ENCODE results near the gene RTL3.
"Not testable (repeated sequence)": the region's sequence is repeated elsewhere in the genome, so short reads cannot be mapped to it uniquely, and the experiment has no call there.

RTL3 gene, protein sequence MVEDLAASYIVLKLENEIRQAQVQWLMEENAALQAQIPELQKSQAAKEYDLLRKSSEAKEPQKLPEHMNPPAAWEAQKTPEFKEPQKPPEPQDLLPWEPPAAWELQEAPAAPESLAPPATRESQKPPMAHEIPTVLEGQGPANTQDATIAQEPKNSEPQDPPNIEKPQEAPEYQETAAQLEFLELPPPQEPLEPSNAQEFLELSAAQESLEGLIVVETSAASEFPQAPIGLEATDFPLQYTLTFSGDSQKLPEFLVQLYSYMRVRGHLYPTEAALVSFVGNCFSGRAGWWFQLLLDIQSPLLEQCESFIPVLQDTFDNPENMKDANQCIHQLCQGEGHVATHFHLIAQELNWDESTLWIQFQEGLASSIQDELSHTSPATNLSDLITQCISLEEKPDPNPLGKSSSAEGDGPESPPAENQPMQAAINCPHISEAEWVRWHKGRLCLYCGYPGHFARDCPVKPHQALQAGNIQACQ

DNA sequence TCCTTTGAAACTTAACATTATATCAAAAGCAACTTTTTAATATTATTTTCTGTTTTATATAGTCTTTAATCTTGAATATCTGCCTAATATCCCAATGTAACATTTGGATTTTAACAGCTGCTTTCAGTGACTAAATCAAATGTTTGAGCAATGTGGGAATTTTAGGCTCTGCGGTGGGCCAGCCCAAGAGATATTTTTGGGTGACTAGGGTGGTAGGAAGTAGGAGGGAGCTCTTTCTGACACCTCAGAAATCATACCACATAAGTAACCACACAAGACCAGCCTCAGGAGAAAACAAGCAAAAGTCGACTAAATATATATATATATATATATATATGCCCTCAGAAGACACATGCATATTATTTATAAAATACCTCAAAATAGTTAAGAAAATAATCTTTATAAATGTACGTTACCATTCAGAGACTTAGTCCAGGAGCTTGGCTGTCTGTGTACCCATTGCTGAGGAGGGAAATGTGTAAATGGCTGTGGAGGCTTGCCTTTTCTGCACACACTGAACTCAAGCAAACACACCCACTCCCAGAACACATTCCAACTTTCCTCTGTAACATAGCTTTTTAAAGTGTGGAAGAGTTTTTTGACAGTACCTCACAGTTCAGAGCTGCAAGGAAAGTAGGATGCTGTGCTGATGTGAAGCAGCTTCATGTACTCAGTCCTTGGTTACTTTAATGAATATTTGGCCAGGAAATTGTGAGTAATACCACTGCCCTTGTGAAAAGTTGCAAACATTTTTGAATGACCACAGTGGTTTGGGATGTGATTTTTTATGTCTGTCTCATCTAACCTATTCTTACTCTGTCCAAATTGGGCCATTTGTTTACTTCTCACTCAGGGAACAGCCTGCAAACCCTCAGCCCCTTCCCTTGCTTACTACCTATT lies at the start of gene RTL3:
RTL3 (minus strand) TSS at position 484 of the 900 bp plus-strand sequence. CDS start 908 bp downstream, outside the sequence.
- DNase-seq (ENCODE audit: low spot score), result no peak

GRCh38 chrX:78708816-78709215 lies 49.7 kb upstream of the RTL3 start:
- no peak for DNase-seq (ENCODE audit: low spot score)

GRCh38 chrX:78708262-78708661 lies 49.1 kb upstream of the RTL3 start:
- peak; percentile 23 for DNase-seq (ENCODE audit: low spot score)

DNA sequence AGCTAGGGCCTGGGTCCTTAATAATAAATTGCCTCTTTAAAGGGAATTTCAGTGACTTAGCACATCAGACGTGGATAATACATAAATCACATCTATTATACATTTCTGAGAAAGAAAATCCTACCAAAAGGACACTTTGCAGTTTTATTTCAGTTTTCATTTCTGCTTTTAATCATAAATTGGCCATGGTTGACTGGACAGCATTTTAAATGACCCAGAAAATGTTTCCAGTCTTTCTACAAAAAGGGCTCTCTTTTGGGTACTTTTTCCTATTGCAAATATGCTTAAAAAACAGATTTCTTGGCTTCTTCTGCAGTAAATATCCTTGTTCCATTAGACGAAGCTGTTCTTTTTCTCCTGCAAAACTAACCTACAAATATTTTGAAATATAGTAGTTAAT lies 46.9 kb upstream of the RTL3 start:
- no peak for DNase-seq (ENCODE audit: low spot score)

DNA sequence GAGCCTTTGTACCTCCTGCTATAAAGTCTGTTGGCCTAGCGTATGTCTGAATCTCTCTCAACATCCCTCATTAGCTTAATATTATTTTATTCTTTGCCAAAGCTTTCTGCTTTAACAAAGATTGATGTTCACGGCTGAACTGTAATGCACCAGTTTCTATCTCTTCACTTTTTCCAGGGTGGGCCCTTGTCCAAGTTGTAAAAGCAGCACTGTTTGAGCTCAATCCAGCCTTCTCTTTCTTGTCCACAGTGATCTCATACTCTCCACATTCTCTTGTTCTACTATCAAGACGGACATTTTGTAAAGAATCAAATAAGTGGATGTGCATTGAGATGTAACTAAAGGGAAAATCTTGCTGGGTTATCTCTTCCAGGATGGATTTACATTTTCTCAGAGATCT lies 34.4 kb upstream of the RTL3 start:
- DNase-seq (ENCODE audit: low spot score), result no peak

GRCh38 chrX:78693012-78693411 lies 33.9 kb upstream of the RTL3 start:
- no peak for DNase-seq (ENCODE audit: low spot score)

DNA sequence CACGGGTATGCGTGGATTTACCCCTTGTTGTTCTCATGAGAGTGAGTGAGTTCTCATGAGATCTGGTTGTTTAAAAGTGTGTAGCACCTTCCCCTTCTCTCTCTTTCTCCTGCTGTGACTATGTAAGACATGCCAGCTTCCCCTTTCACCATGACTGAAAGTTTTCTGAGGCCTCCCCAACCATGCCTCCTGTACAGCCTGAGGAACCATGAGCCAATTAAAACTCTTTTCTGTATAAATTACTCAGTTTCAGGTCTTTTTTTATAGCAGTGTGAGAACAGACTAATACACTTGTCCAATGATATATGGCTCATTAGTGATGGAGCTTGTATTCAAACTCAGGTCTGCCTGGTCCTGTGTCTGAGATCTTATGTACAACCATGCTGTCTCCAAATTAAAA lies 28.5 kb upstream of the RTL3 start:
- no peak for DNase-seq (ENCODE audit: low spot score)

DNA sequence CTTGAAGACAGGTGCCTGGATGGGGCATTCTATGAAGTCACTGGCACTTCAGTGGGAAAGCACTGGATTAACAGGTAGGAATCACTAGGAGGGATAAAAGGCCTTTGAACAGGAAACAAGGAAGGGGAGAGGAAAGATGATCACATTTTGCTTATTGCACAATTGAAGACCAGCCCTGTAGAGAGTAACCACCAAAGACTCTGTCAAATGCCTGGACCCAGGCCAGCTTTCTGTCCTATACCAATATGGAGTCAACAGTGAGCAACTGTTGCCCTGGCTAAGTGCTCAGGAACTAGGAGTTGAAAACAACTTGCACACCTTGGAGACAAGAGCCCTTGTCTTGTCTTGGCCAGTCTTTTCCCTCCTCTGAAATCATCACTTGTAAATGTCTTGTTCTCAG lies 14.1 kb upstream of the RTL3 start:
- DNase-seq (ENCODE audit: low spot score), result no peak

DNA sequence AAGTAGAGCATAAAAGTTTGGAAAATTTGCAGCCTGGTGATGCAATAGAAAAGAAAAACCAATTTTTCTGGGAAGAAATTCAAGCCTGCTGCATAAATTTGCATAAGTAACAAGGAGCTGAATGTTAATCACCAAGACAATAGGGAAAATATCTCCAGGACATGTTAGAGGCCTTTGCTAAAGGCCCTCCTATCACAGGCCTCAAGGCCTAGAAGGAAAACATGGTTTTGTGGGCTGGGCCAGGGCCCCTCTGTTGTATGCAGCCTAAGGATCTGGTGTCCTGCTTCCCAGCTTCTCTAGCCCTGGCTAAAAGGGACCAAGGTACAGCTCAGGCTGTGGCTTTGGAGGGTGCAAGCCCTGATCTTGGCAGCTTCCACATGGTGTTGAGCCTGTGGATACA lies 6.2 kb upstream of the RTL3 start:
- no peak for DNase-seq (ENCODE audit: low spot score)

DNA sequence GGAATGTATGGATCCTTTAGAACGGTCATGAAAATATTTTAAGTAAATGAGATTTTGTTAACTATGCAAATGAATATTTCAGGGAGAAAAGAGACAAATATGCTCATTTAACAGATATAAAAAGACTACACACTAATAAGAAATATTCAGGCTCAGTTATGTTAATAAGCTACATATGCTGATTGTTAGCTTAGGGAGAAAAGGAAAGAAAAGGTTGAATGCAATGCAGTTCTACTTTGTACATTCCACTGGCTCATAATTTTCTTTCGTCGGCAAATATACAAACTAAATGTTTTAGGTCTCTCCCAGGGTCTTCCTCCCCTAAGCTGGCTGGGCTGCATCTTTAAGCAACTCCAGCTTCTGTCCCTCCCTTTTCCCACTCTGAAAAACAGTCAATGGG lies 2.7 kb upstream of the RTL3 start:
- DNase-seq (ENCODE audit: low spot score), result no peak

DNA sequence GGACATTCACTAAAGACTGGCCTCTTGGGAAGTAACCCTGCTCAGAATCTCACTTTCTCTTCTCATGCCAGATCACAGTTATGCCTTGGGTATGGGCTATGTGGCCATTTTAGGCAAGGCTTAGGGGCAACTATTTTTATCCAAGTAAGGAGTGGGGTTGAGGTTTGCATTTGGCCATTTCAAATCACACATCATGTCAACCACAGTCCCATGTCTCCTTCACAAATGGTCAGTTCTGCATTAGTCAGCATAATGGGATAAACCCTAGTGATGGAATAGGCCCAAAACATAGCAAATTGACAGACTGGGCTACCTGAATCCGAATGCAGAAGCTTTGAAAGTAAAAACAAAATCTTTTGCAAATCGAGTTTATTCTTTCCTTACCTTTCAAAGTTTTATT lies 827 bp upstream of the RTL3 start:
- no peak for DNase-seq (ENCODE audit: low spot score)

GRCh38 chrX:78658414-78658813 lies 714 bp downstream of the RTL3 start:
- DNase-seq (ENCODE audit: low spot score), result no peak

DNA sequence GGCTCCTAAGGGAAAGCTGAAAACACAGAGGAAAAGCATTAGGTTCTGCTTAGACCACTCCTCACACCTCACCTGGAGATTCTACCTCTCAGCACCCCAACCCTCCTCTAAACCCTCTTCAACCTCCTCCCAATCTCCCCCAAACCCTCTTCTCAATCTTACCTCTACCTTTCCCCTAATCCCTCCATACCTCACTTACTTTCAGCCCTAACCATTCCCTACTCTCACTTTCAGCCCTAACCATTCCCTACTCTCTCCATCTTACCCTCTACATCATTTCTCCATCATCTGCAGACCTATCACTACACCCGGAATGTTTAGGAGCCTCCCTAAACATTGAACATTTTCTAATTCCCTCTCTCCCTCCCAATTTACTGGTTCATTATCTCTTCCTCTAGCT lies 3.5 kb downstream of the RTL3 start:
- DNase-seq (ENCODE audit: low spot score), result no peak

DNA sequence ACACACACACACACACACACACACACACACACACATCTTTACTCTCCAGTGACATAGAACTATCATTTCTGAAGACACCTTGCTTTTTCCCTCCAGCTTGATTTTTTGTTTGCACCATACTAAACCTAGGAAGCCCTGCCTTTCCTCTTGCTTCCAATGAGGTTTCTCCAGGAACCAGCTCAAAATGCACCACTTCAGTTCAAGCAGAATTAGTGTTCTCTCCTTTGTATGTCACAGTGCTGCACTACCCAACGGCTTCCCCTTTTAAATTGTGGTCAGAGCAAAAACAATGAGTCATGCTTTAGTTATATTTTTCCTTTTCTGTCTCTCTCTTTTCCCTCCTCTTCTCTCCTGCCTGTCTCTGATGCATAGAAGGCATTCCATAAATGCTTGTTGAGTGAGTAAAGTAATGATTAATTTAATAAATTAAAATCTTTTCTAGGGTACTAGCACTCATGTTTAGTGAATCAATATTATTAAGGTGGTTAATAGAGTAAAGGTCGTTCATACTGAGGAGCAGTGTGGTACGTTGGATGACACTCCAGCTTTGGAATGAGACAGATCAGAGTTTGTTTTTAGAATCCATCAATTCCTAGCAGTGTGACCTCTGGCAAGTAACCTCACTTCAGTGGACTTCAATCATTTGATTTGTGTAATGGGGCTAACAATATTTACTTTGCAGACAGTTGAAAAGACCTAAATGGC lies 5.9 kb downstream of the RTL3 start:
- DNase-seq (ENCODE audit: low spot score), result peak; percentile 4

- no peak for DNase-seq (ENCODE audit: low spot score)
Measured at GRCh38 chrX:78650906-78651437, 8.2 kb downstream of the RTL3 start.

- no peak for DNase-seq (ENCODE audit: low spot score)
Measured at GRCh38 chrX:78643874-78644273, 15.3 kb downstream of the RTL3 start.

DNA sequence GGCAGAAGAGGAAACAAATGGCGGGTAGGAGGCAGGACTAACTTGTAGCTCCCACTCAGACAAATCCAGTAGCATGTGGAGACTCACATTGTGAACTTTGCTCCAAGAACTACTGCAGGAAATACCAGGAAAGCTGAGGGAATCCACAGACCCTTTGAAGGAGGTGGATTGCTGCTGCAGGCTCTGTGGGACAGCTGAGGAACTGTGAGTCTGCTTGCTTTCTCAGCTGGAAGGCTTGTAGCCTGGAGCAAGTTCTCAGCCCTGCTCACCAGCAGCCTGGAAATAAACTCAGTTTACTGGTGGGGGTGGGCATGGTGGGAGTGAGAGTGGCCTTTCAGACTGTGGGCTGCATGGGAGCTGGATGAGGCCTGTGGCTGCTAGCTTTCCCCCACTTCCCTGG lies 16.0 kb downstream of the RTL3 start:
- DNase-seq (ENCODE audit: low spot score), result no peak

GRCh38 chrX:78636096-78636495 lies 23.0 kb downstream of the RTL3 start:
- DNase-seq (ENCODE audit: low spot score), result not testable (repeated sequence)

GRCh38 chrX:78624962-78625909 lies 33.9 kb downstream of the RTL3 start:
- DNase-seq (ENCODE audit: low spot score), result no peak

GRCh38 chrX:78624426-78624825 lies 34.7 kb downstream of the RTL3 start:
- DNase-seq (ENCODE audit: low spot score), result no peak

GRCh38 chrX:78622831-78623230 lies 36.3 kb downstream of the RTL3 start:
- DNase-seq (ENCODE audit: low spot score), result no peak
